WERI-Rb-1 (cell line): ENCODE data around the gene LINGO4.
A peak's percentile ranks its signal among the peaks of the same experiment; 100 is the strongest.

Experiments
- DNase-seq: peaks from one replicate; pipeline ENCODE4 v3.0.0-alpha.2; 2020
- H3K27ac ChIP-seq: fragments of 250-450 bp; sonication (Bioruptor Pico); 2 replicates; pipeline ENCODE4 v1.5.1; 2020; ENCODE audit warnings: mild to moderate bottlenecking, moderate library complexity
- H3K27me3 ChIP-seq: fragments of 250-450 bp; sonication (Bioruptor Pico); 2 replicates; pipeline ENCODE4 v1.5.1; 2021; ENCODE audit warnings: mild to moderate bottlenecking, low read depth, moderate library complexity; ENCODE audit not compliant: insufficient read depth, severe bottlenecking
- H3K36me3 ChIP-seq: fragments of 250-450 bp; sonication (Bioruptor Pico); 2 replicates; pipeline ENCODE4 v1.5.1; 2020; ENCODE audit warnings: mild to moderate bottlenecking, moderate library complexity
- H3K4me3 ChIP-seq: 2 replicates; pipeline ENCODE4 v1.5.1; 2011; ENCODE audit warnings: low read depth, mild to moderate bottlenecking, control low read depth, low read length
- H3K9me3 ChIP-seq: fragments of 250-450 bp; sonication (Bioruptor Pico); 2 replicates; pipeline ENCODE4 v1.5.1; 2021; ENCODE audit warnings: mild to moderate bottlenecking, moderate library complexity; ENCODE audit not compliant: severe bottlenecking
- TF ChIP-seq, protein P1 (sequence below): IDR thresholded peaks from 2 replicates; pipeline ENCODE4 v1.5.1; 2011; ENCODE audit warnings: low read depth, mild to moderate bottlenecking, control low read depth, inconsistent platforms, low read length

LINGO4 gene

DNA sequence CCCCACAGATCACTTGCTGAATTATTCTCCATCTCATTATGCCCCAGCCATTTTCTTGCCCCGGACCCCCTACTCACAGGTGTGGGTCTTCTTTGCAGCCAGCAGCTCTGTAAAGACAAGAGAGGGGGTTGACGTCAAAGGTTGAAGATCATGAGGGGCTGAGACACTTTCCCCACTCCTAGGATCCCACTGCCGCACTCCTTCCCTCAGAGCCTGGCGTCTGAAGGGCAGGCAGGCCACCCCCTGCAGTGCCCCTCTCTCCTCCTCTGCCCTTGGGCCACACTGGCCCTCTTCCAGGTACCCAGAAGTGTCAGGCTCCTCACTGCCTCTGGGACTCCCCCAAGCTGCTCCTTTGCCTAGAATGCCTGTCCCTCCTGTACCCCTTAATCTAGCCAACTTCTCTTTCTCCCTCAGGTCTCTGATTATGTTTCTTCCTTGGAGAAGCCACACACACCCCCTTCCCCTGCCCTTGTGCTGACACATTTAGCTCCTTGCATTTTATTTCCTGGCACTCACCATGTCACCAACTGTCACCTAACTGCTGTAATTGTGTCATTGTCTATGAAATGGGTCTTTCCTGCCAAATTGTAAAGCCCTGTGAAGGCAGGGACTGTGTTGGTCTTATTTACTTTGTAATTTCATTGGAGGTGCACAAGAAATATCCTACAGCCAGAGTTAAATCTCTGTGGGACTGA lies 24.3 kb upstream of the LINGO4 start:
- DNase-seq = no peak
- no peaks in the 10 kb centered on the region for H3K27me3 ChIP-seq
- TF ChIP-seq, protein P1, sequence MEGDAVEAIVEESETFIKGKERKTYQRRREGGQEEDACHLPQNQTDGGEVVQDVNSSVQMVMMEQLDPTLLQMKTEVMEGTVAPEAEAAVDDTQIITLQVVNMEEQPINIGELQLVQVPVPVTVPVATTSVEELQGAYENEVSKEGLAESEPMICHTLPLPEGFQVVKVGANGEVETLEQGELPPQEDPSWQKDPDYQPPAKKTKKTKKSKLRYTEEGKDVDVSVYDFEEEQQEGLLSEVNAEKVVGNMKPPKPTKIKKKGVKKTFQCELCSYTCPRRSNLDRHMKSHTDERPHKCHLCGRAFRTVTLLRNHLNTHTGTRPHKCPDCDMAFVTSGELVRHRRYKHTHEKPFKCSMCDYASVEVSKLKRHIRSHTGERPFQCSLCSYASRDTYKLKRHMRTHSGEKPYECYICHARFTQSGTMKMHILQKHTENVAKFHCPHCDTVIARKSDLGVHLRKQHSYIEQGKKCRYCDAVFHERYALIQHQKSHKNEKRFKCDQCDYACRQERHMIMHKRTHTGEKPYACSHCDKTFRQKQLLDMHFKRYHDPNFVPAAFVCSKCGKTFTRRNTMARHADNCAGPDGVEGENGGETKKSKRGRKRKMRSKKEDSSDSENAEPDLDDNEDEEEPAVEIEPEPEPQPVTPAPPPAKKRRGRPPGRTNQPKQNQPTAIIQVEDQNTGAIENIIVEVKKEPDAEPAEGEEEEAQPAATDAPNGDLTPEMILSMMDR = no peak
- H3K9me3 ChIP-seq = no peaks in the 10 kb centered on the region
- H3K4me3 ChIP-seq = no peak overlapping the region
- no peak overlapping the region for H3K27ac ChIP-seq
- no peaks in the 10 kb centered on the region for H3K36me3 ChIP-seq

DNA sequence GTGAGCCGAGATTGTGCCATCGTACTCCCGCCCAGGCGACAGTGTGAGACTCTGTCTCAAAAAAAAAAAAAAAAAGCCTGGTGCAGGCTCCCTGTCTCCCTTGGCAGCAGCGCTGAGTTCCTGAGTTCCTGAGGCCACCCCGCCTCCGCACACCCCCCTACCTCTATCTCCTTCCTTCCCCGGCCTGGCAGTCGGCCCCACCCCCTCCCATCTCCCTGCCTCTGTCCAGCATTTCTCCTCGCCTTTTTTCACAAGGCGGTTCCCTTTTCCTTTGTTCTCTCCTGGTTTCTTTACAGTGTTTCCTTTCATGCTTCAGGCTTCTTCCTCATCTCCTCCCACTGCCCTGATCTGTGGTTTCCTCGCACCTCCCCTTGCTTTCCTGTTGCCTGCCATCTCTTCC lies 23.7 kb upstream of the LINGO4 start:
- DNase-seq = peak; percentile 60
- TF ChIP-seq, protein P1 = no peak
- H3K4me3 ChIP-seq = no peak overlapping the region
- H3K27me3 ChIP-seq = no peaks in the 10 kb centered on the region
- H3K27ac ChIP-seq = no peak overlapping the region
- H3K36me3 ChIP-seq = no peaks in the 10 kb centered on the region
- no peaks in the 10 kb centered on the region for H3K9me3 ChIP-seq

DNA sequence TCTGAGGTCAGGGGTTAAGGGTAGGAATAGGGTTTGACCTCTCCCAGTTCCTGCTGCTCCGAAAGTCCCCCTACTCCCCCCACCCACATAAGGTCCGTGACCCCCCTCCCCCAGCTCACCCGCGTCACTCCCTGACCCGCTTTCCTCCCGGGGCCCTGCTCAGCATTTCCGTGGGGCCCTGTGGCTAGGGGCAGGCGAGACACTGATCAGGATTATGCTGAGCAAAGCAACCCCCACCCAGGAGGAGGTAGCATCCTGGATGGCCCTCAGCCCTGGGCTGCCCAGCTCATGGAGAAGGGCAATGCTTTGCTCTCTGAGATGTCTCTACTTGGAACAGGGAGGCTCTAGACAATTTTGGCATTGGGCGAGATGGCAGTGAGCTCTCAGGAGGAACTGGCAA lies 22.6 kb upstream of the LINGO4 start:
- no peak overlapping the region for H3K4me3 ChIP-seq
- H3K27ac ChIP-seq = peak overlapping the region; percentile 0; the same call in 1 of the 2 replicates
- peak; percentile 84 for DNase-seq
- no peaks in the 10 kb centered on the region for H3K9me3 ChIP-seq
- no peaks in the 10 kb centered on the region for H3K27me3 ChIP-seq
- no peaks in the 10 kb centered on the region for H3K36me3 ChIP-seq
- TF ChIP-seq, protein P1 = no peak

DNA sequence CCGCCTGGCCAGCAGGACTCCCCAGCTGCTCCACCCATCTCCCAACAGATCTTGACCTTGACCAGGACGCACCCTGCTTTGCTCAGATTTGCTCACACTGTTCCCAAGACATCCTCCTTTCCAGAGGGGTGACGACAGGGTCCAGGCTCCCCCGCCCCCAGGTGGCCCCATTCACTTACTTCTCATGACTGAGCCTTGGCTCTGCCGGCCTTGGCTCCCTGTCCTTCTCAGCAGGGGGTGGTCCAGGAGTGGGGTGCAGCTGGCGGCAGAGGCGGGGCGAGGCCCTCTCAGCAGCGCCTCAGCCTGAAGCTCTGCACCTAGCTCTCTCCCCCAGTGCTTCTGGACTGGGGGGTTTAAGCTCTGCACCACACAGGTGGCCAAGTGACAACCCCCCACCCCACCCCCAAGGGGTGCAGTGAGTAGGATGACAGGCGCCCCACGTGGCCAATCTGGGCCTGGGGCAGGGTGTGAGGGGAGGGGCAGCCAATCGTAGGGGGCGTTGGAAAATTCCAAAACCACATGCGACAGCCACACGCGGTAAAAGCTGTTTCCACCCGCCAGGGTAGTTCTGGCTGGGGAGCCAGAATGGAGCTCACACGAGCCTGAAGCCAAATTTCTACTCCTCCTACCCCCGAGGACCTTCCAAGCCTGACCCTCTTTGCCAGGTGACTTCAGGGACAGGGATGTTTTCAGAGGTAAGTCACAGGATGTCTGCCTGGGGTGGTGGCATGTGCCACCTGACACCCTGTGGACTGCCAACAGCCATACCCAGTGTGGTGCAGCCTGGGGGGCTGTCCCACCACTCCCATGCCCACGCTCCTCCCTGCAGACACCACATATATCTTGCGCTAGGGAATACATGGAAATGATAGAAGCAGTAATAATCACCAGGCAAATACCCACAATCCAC lies 20.8 kb upstream of the LINGO4 start:
- no peaks in the 10 kb centered on the region for H3K36me3 ChIP-seq
- TF ChIP-seq, protein P1 = no peak
- peak; percentile 56 for DNase-seq
- H3K9me3 ChIP-seq = no peaks in the 10 kb centered on the region
- no peaks in the 10 kb centered on the region for H3K27me3 ChIP-seq
- H3K27ac ChIP-seq = no peak overlapping the region
- no peak overlapping the region for H3K4me3 ChIP-seq

DNA sequence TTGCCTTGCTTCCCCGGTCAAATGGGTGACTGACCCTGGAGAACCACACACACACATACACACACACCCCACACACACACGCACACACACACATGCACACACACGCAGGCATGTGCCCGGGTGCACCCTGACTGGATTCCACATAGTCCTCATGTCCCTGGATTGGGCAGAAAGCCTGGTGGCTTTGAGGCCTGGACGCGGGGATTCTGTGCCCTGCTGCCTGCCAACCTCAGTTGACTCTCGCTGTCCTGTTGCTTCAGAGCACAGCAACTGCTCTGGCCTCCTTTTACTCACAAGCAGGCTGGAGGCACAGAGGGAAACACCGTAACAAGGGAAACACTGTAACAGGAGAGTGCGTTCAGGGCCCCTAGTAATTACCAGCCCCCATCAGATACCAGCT lies 20.0 kb upstream of the LINGO4 start:
- Histone ChIP-seq H3K4me3 (no peak overlapping the region), H3K27me3 (no peaks in the 10 kb centered on the region), H3K9me3 (no peaks in the 10 kb centered on the region), H3K36me3 (no peaks in the 10 kb centered on the region), H3K27ac (no peak overlapping the region)
- TF ChIP-seq, protein P1 = no peak
- DNase-seq = no peak
